GM19395 (cell line): ENCODE data around the gene FUBP3.

Source experiments
- ATAC-seq: cut with Tn5 transposase; IDR thresholded peaks from one replicate; pipeline ENCODE4 v1.9.1; 2021; ENCODE audit warnings: mild to moderate bottlenecking, moderate library complexity; ENCODE audit not compliant: unreplicated experiment

Gene FUBP3

DNA sequence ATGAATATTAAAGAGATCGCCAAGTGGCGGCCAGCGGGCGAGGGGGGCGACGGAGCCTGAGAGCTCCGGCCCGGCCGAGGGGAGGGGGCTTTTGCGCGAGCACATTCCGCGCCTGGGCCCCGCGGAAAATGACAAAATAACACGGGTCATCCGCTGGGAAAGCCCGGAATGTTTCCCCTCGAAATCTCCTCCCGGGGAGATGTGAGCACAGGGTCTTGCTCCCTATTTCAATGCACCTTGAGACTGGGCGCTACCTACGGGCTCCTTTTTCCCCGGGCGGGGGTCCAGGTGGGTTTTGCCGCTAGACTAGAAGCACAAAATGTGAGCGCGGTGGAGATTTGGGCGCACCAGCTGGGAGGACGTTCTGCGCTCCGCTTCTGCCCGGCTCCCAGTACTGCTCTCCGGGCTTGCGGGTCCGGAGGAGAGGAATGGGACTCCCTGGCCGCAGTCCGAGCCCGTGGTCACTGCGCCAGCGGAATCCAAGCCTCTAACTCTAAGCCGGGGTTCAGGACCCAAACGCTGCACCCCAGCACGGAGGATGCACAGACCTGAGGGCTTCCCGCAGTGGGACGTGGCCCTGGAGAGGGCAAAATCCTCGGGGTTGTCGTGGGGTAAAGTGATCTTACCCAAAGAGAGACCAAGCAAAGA, 82.2 kb downstream of the FUBP3 start:
- ATAC-seq = no peak

GRCh38 chr9:130662099-130662969, 83.0 kb downstream of the FUBP3 start:
- ATAC-seq = no peak

- ATAC-seq = no peak
These were observed 83.5 kb downstream of the FUBP3 start for GRCh38 chr9:130662970-130663257.

DNA sequence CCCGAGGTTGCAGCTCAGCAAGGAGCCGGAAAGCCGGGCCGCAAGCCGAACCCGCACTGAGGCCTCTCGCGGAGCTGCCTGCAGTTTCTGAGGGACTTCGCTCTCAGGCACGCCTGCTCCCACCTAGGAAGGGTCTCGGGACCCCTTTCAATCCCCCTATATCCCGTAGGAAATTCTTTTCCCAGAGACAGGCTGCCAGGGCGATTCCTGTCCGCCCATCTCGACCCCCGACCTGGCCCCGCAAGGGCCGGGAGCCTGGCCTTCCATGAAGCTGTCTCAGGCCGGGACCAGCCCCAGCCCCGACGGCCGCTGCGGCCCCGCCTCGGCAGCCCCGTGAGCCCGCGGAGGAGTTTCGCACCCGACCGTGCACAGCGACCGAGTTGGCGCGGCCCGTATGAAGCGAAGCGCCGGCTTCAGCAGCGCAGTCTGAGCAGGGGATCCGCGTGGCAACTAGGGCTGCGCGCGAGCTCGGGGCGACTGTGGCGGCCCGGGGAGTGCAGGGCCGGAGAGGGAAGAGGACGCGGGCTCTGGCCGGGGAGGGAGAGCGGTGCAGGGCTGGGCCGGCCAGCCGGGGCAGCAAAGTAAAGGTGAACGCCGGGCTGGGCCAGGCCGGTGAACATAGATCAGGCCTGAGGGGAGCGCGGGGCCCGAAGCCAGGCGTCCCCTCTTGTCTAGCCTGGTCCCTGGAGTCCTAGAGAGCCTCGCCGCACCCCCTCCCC, 84.0 kb downstream of the FUBP3 start:
- no peak for ATAC-seq

DNA sequence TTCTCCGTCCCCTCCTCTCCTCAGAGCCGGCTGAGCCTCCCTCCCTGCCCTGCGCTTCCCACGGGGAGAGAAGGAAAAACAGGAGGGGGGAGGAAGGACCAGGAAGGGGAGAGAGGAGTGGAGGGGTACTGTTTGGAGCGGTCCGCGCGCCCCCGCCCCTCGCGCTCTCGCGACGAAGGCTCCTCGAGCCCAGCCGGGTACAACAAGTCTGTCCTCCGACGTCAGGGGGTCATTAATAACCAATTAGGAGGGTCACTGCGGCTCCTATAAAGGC, 84.5 kb downstream of the FUBP3 start:
- no peak for ATAC-seq

DNA sequence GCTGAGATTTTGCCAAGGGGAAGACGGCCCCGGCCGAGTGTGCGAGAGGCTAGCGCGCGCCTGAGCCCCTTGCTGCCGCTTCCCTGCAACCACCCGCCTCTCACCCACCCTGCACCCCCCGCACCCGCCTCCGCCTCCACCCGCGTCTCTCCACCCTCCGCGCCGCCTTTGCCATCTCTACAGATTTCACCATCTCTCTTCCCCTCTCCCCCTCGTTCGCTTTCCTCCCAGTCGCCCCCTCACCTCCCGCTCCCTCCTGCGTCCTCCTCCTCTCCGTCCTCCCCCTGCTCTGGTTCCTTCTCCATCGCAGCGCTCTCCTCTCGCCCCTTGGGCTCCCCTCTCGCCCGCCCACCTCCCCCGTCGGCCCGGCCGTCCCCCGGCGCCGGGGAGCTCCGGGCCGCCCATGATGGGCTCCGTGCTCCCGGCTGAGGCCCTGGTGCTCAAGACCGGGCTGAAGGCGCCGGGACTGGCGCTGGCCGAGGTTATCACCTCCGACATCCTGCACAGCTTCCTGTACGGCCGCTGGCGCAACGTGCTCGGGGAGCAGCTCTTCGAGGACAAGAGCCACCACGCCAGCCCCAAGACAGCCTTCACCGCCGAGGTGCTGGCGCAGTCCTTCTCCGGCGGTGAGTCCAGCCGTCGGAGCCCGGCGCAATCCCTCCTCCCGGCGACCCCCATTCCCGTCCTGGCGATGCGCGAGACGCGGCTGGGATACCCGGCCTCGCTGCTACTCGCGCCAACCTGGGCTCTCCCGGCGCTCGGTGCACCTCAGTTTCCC, 85.1 kb downstream of the FUBP3 start, which contains the start of gene PRDM12:
PRDM12 (plus strand) TSS at position 344 of the 778 bp plus-strand sequence; CDS start at position 404, 60 bp downstream.
- no peak for ATAC-seq

GRCh38 chr9:130665029-130665430, 85.7 kb downstream of the FUBP3 start:
- no peak for ATAC-seq

DNA sequence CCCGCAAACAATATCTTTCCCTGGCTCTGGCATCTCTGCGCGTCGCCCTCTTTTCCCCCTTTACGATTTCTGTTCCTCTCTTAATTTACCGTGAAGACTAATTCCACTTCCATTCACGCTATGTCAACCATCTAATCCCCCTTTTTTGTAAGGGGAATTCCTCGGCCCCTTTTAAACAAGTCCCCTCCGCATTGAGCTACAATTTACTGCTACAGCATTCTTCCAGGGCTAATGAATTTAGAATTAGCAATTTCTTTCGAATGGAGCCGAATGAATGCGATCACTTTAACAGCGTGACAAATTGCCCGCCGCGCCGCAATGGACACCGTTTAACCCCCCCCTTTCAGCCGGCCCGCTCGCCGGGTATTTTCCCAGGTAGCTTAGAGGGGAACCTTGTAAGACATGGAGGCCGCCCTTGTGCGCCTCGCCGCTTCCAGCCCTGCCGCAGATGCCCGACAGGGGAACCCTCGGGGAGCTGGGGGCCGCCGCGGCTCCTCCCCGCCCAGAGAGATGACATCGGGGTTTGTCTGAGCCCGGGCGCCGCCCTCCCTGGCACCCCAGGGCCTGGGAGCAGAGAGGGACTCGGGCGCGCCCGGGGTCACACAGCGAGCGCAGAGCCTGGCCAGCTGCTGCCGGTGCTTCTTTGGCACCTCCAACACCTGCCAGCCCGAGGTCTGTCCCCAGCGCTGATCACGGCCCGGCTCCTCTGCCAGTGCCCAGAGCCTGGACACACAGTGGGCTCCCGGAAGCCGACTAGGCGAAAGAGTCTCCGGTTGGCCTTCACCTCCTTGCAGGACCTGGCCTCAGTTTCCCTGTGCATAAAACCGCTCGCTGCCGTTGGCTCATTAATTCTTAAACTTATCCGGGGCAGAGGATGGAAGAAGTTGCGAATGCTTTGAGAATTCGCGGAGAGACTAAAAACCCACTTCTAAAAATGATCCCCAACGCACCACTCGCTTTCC, 86.3 kb downstream of the FUBP3 start:
- ATAC-seq = no peak

DNA sequence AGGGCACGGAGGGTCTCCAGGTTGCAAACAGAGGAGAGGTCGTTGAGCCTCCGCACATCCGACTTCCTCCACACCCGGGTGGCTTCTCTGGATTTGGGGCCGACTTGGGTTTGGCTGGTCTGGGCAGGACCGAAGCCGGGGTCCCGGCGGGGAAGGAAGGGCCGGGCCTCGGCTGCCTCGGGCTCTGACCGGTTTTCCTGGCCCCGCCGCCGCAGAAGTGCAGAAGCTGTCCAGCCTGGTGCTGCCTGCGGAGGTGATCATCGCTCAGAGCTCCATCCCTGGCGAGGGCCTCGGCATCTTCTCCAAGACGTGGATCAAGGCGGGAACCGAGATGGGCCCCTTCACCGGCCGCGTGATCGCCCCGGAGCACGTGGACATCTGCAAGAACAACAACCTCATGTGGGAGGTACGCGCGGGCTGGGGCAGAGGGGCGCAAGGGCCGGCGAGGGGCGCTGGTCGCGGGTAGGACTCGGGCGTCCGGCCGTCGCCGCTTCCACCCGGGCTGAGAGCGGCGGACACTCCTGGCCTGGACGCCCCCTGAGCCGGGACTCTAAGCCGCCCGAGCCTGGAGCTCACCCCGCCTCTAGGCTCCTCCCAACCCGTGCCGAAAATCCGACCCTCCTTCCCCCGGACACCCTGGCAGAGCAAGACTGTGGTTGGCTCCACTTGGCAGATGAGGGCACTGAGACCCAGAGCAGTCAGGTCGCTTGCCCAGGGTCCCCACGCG, 87.2 kb downstream of the FUBP3 start:
- no peak for ATAC-seq

GRCh38 chr9:130667120-130667435, 87.7 kb downstream of the FUBP3 start:
- no peak for ATAC-seq

DNA sequence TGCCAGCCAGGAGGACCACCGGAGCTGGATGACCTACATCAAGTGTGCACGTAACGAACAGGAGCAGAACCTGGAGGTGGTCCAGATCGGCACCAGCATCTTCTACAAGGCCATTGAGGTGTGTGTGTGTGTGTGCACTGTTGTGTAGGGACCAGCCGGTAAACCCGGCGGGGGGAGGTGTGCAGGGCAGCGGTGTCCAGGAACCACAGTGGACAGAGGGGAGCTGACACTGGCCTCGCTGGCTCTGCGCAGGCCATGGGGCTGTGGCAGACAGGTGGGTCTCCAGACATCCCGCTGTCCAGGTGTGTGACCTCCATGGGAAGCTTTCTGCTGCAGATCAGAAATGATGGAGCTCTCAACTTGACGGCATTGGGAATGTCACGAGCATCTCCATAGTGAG, 88.8 kb downstream of the FUBP3 start:
- ATAC-seq = no peak

DNA sequence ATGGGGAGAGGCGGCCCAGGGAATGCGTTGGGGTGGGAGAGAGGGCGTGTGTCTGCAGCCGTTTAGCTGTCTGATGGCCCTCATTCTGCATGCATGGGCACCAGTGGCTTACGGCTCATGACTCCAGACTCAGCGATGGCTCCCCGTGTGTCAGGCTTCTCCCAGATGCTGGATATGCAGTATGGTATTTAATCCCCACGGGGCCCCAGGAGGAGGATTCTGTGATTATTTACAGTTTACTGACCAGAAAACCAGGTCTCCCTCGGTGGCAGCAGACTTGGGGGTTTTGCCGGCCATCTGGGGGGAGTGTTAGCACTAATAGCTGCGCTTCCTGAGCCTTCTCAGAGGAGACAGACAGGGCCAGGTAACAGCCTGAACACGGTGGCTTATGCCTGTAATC, 89.3 kb downstream of the FUBP3 start:
- no peak for ATAC-seq

DNA sequence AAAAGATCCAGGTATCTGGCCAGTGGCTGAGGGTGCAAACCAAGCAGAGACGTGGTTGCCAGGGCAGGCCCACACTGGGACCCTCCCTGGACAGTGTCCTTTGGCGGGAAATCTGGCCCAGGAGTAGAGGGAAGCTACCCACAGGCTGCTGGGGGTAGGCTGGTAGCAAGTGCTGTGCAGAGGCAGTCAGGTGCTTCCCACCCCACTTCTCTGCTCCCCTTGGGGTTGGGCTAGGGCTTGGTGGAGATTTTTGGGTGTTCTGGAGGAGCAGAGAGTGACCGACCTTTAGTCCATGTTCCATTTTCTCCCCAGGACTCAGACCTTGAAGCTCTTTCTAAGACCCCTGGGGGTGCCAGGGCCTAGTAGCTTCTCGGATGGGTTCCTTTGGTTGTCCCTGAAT, 90.6 kb downstream of the FUBP3 start:
- ATAC-seq = no peak

DNA sequence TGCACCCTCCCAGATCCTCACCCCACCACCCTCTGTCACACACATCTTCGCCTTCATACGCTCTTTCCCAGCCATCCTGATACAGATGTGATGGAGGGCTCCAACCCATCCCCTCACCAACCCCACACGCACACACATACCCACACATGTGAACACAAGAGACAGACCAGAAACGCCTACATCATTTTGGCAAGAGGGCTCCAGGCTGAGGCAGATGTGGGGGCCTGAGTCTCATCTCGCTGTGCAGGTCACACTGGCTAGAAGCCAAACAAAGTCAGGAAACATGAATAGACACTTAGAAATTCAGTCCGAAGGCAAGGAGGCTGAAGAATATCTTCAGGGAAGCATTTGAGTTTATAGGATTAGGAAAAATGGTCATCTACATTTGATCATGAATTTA, 91.3 kb downstream of the FUBP3 start:
- ATAC-seq = no peak

- no peak for ATAC-seq
These were observed 93.1 kb downstream of the FUBP3 start for GRCh38 chr9:130672466-130672865.

- ATAC-seq = no peak
These were observed 93.7 kb downstream of the FUBP3 start for GRCh38 chr9:130672933-130673615.

DNA sequence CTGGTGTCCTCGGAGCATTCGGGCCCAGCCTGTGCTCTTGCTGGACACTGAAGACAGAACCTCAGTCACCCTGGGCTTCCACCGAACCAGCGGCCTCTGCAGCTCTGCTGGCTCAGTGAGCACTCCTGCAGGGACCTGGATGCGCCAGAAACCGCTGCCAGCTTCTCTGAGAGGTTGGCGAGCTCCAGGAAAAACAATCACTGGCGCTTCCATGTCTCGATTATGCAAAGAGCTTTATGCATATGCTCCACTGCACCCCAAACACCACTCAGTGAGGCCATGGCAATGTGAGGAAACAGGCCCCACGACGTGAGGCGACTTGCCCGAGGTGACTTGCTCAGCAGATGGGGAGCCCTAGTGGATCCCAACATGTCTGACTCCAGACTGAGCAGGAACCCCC, 96.0 kb downstream of the FUBP3 start:
- no peak for ATAC-seq

GRCh38 chr9:130677252-130677651, 97.9 kb downstream of the FUBP3 start:
- no peak for ATAC-seq
